Right lobe of liver (tissue), 4 donors: ENCODE measurements around the gene MCF2L2.

ENCODE experiments used
- CTCF ChIP-seq, 4 donors: fragments of 200-600 bp in 3 of 4; fragments of 450-650 bp in 1 of 4; IDR thresholded peaks; one replicate each; pipeline versions ENCODE4 v1.5.1 to v1.8.0; 2016 to 2022; ENCODE audit warnings: antibody characterized with exemption in 4 of 4, mild to moderate bottlenecking in 2 of 4
- POLR2A ChIP-seq: fragments of 450-650 bp; IDR thresholded peaks from one replicate; pipeline ENCODE4 v1.6.1; 2017; ENCODE audit warnings: antibody characterized with exemption, mild to moderate bottlenecking
- donor health status: DM: no; HTN: no; CAD: no.
- donor health status: DM: no; HTN: no; CAD: no.
- donor health status: DM: no; HTN: yes; CAD: no.

GRCh38 chr3:183437666-183438564 is 9.5 kb upstream of the MCF2L2 start:
- no peak for TF ChIP-seq CTCF (IDR thresholded peaks at IDR 0.05)
- TF ChIP-seq POLR2A, result no peak
